Measurements from ENCODE around the gene SCAI. TPM values are rescaled to one million over a fixed set of nuclear protein-coding genes. Genes with fewer than 3 reads are reported as not detected.
"Not testable (repeated sequence)": the region's sequence is repeated elsewhere in the genome, so short reads cannot be mapped to it uniquely, and the experiment has no call there.

SCAI gene
- total RNA-seq, 2 experiments from 2014 or later = 21.5 to 25.0 TPM

DNA sequence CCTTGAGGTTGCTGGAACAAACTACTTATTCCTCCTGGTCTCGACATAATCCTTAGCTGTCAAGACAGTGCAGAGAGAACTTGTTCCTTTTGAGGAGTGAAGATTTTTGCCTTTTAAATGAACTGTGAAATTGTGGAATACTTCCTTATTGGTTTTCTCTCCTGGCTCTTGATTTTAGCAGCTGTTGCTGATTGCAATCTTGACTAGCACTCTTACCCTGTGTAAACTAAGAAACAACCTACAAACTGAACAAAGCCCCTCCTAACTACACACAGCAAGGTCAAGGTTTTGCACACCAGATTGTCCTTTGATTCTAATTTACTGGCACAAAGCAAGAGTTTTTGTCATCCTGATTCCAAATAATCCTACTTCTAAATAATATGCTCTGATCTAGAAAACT, 118.4 kb downstream of the SCAI start:
- CTCF ChIA-PET (ENCODE audit: unreplicated experiment) = no interaction called here
- POLR2A ChIA-PET = interaction anchor here (0.5 to 1.0 kb wide), 4 partner anchors 113 to 918 kb away, joined by 3 to 4 read pairs (median 3); partner anchors contain the start of gene SCAI
- intact Hi-C loops (cut with micrococcal nuclease; ENCODE audit: unreplicated experiment) = no loop called here

DNA sequence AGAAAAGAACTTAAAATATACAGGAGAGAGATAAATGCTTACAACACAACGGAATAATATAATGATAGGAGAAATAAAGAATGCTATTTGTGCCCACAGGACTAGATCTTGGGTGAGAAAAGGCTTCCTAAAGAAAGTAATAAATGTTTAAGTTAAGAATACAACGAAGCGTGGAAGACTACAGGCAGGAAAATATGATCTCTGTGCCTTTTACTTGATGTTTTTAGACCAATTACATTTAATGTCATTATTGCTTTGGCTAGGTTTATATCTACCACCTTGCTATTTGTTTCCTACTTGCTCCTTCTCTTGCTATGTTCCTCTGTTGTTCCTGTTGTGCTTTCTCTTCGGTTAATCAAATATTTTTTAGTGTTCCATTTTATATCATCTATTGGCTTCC, 122.3 kb downstream of the SCAI start:
- H3K4me2 ChIP-seq (ENCODE audit: low read length) = no peak overlapping the region
- TF ChIP-seq, protein P1, sequence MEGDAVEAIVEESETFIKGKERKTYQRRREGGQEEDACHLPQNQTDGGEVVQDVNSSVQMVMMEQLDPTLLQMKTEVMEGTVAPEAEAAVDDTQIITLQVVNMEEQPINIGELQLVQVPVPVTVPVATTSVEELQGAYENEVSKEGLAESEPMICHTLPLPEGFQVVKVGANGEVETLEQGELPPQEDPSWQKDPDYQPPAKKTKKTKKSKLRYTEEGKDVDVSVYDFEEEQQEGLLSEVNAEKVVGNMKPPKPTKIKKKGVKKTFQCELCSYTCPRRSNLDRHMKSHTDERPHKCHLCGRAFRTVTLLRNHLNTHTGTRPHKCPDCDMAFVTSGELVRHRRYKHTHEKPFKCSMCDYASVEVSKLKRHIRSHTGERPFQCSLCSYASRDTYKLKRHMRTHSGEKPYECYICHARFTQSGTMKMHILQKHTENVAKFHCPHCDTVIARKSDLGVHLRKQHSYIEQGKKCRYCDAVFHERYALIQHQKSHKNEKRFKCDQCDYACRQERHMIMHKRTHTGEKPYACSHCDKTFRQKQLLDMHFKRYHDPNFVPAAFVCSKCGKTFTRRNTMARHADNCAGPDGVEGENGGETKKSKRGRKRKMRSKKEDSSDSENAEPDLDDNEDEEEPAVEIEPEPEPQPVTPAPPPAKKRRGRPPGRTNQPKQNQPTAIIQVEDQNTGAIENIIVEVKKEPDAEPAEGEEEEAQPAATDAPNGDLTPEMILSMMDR (conservative IDR thresholded peaks at IDR 0.05; ENCODE audit: low read length) = no peak
- no peak for TF ChIP-seq EZH2phosphoT487 (IDR thresholded peaks at IDR 0.05; ENCODE audit: borderline replicate concordance, low read depth, low read length)
- H3K9me3 ChIP-seq (ENCODE audit: low read length) = peaks cover 4% of the 10 kb centered on the region; the same call in 1 of the 2 replicates
- H4K20me1 ChIP-seq (ENCODE audit: insufficient read depth, low read length) = no peaks in the 10 kb centered on the region
- no peaks in the 10 kb centered on the region for H3K9me2 ChIP-seq (ENCODE audit: insufficient read depth, low read length)
- ChIA-PET CTCF (ENCODE audit: unreplicated experiment) (no interaction called here), POLR2A (interaction anchor here (0.7 kb wide), 1 partner anchor 784 kb away, joined by 3 read pairs; no protein-coding TSS in a partner anchor)
- no peak for DNase-seq (ENCODE audit: low spot score)
- intact Hi-C loops (cut with micrococcal nuclease; ENCODE audit: unreplicated experiment) = no loop called here
- no peak overlapping the region for H3K27ac ChIP-seq (ENCODE audit: low read depth, low read length, poor library complexity, severe bottlenecking)
- no TSS peak for BruUV-seq (replicated peaks)
- H3K4me1 ChIP-seq (ENCODE audit: insufficient read depth, low read length, poor library complexity, severe bottlenecking) = no peaks in the 10 kb centered on the region
- H3K36me3 ChIP-seq (ENCODE audit: insufficient read depth, low read length) = peaks cover 82% of the 10 kb centered on the region
- no peak overlapping the region for H2AFZ ChIP-seq (ENCODE audit: low read length)
- no peak overlapping the region for H3K4me3 ChIP-seq (ENCODE audit: low read depth, low read length, poor library complexity, severe bottlenecking)
- no peaks in the 10 kb centered on the region for H3K79me2 ChIP-seq (ENCODE audit: insufficient read depth, low read depth, low read length)

More for the DNA sequence above, 118.4 kb downstream of the SCAI start:
- no TSS peak for BruUV-seq (replicated peaks)
- TF ChIP-seq, protein P1 (conservative IDR thresholded peaks at IDR 0.05; ENCODE audit: low read length) = no peak
- TF ChIP-seq EZH2phosphoT487 (IDR thresholded peaks at IDR 0.05; ENCODE audit: borderline replicate concordance, low read depth, low read length) = no peak
- no peak overlapping the region for H2AFZ ChIP-seq (ENCODE audit: low read length)
- peaks cover 4% of the 10 kb centered on the region; the same call in 1 of the 2 replicates for H3K9me3 ChIP-seq (ENCODE audit: low read length)
- no peak for DNase-seq (ENCODE audit: low spot score)
- H3K27ac ChIP-seq (ENCODE audit: low read depth, low read length, poor library complexity, severe bottlenecking) = no peak overlapping the region
- H3K4me1 ChIP-seq (ENCODE audit: insufficient read depth, low read length, poor library complexity, severe bottlenecking) = no peaks in the 10 kb centered on the region
- peaks cover 75% of the 10 kb centered on the region for H3K36me3 ChIP-seq (ENCODE audit: insufficient read depth, low read length)
- no peaks in the 10 kb centered on the region for H3K79me2 ChIP-seq (ENCODE audit: insufficient read depth, low read depth, low read length)
- no peaks in the 10 kb centered on the region for H4K20me1 ChIP-seq (ENCODE audit: insufficient read depth, low read length)
- no peak overlapping the region for H3K4me2 ChIP-seq (ENCODE audit: low read length)
- H3K4me3 ChIP-seq (ENCODE audit: low read depth, low read length, poor library complexity, severe bottlenecking) = no peak overlapping the region
- no peaks in the 10 kb centered on the region for H3K9me2 ChIP-seq (ENCODE audit: insufficient read depth, low read length)

DNA sequence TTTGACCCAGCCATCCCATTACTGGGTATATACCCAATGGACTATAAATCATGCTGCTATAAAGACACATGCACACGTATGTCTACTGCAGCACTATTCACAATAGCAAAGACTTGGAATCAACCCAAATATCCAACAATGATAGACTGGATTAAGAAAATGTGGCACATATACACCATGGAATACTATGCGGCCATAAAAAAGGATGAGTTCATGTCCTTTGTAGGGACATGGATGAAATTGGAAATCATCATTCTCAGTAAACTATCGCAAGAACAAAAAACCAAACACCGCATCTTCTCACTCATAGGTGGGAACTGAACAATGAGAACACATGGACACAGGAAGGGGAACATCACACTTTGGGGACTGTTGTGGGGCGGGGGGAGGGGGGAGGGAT, 127.7 kb downstream of the SCAI start:
- H3K9me2 ChIP-seq (ENCODE audit: insufficient read depth, low read length); H3K4me3 ChIP-seq (ENCODE audit: low read depth, low read length, poor library complexity, severe bottlenecking); H3K27ac ChIP-seq (ENCODE audit: low read depth, low read length, poor library complexity, severe bottlenecking); DNase-seq (ENCODE audit: low spot score); H4K20me1 ChIP-seq (ENCODE audit: insufficient read depth, low read length); POLR2A ChIA-PET; intact Hi-C loops (cut with micrococcal nuclease; ENCODE audit: unreplicated experiment); H3K4me2 ChIP-seq (ENCODE audit: low read length); BruUV-seq (replicated peaks); H3K9me3 ChIP-seq (ENCODE audit: low read length); H3K79me2 ChIP-seq (ENCODE audit: insufficient read depth, low read depth, low read length); CTCF ChIA-PET (ENCODE audit: unreplicated experiment); H2AFZ ChIP-seq (ENCODE audit: low read length); H3K4me1 ChIP-seq (ENCODE audit: insufficient read depth, low read length, poor library complexity, severe bottlenecking): not testable (repeated sequence)
- H3K36me3 ChIP-seq (ENCODE audit: insufficient read depth, low read length) = peaks cover 32% of the 10 kb centered on the region

DNA sequence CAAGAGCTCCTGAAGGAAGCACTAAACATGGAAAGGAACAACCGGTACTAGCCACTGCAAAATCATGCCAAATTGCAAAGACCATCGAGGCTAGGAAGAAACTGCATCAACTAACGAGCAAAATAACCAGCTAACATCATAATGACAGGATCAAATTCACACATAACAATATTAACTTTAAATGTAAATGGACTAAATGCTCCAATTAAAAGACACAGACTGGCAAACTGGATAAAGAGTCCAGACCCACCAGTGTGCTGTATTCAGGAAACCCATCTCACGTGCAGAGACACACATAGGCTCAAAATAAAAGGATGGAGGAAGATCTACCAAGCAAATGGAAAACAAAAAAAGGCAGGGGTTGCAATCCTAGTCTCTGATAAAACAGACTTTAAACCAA, 131.3 kb downstream of the SCAI start:
- intact Hi-C loops (cut with micrococcal nuclease; ENCODE audit: unreplicated experiment); CTCF ChIA-PET (ENCODE audit: unreplicated experiment): not testable (repeated sequence)

More for the DNA sequence above, 131.3 kb downstream of the SCAI start:
- H3K9me3 ChIP-seq (ENCODE audit: low read length); H3K79me2 ChIP-seq (ENCODE audit: insufficient read depth, low read depth, low read length); H3K4me2 ChIP-seq (ENCODE audit: low read length); POLR2A ChIA-PET; H3K36me3 ChIP-seq (ENCODE audit: insufficient read depth, low read length); H3K4me3 ChIP-seq (ENCODE audit: low read depth, low read length, poor library complexity, severe bottlenecking); H2AFZ ChIP-seq (ENCODE audit: low read length); H3K4me1 ChIP-seq (ENCODE audit: insufficient read depth, low read length, poor library complexity, severe bottlenecking); H3K27ac ChIP-seq (ENCODE audit: low read depth, low read length, poor library complexity, severe bottlenecking); DNase-seq (ENCODE audit: low spot score); H3K9me2 ChIP-seq (ENCODE audit: insufficient read depth, low read length); BruUV-seq (replicated peaks); H4K20me1 ChIP-seq (ENCODE audit: insufficient read depth, low read length): not testable (repeated sequence)

All from OCI-LY7 (cell line).